ENCODE measurements around the gene METRNL. TPM values are rescaled to one million over a fixed set of nuclear protein-coding genes. Genes with fewer than 3 reads are reported as not detected.
"Not testable (repeated sequence)": the region's sequence is repeated elsewhere in the genome, so short reads cannot be mapped to it uniquely, and the experiment has no call there.

The METRNL gene
- total RNA-seq (2021; fragmentation: NEBNext Ultra II Directional; extraction: Animal tissue kit (Norgen Biotek cat#: 25700)): 10 to 100 TPM; 54.4 to 96.7 (median 90.9) TPM
- long read RNA-seq, partial matches to known transcripts: 0 of 7 reads
- long read RNA-seq, other reads (novel, unspliced or antisense): 1 of 7 reads

- H3K36me3 Mint-ChIP-seq (ENCODE audit: low read depth): peaks cover 15% of the 10 kb centered on the region
- H3K4me1 Mint-ChIP-seq (ENCODE audit: low read depth): peaks cover 35% of the 10 kb centered on the region
- peaks cover 15% of the 10 kb centered on the region for H3K27me3 Mint-ChIP-seq (ENCODE audit: insufficient read depth)
- peak; percentile 63 for DNase-seq
- H3K27ac Mint-ChIP-seq: no peak within 1 kb of the TSS
- H3K9me3 Mint-ChIP-seq: no peaks in the 10 kb centered on the region
- TF ChIP-seq, protein P1, sequence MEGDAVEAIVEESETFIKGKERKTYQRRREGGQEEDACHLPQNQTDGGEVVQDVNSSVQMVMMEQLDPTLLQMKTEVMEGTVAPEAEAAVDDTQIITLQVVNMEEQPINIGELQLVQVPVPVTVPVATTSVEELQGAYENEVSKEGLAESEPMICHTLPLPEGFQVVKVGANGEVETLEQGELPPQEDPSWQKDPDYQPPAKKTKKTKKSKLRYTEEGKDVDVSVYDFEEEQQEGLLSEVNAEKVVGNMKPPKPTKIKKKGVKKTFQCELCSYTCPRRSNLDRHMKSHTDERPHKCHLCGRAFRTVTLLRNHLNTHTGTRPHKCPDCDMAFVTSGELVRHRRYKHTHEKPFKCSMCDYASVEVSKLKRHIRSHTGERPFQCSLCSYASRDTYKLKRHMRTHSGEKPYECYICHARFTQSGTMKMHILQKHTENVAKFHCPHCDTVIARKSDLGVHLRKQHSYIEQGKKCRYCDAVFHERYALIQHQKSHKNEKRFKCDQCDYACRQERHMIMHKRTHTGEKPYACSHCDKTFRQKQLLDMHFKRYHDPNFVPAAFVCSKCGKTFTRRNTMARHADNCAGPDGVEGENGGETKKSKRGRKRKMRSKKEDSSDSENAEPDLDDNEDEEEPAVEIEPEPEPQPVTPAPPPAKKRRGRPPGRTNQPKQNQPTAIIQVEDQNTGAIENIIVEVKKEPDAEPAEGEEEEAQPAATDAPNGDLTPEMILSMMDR (IDR thresholded peaks at IDR 0.05): no peak
- no peak within 1 kb of the TSS for H3K4me3 Mint-ChIP-seq
Measured at GRCh38 chr17:83079352-83079747, at the start of gene METRNL. TSS of gene METRNL (plus strand) at chr17:83079609. CDS start at chr17:83079816, 207 bp downstream.

GRCh38 chr17:83030432-83030831 is 49.0 kb upstream of the METRNL start:
- Mint-ChIP-seq H3K4me3 (no peak overlapping the region), H3K36me3 (ENCODE audit: low read depth) (peaks cover 32% of the 10 kb centered on the region), H3K27ac (no peak overlapping the region), H3K4me1 (ENCODE audit: low read depth) (no peaks in the 10 kb centered on the region), H3K27me3 (ENCODE audit: insufficient read depth) (no peaks in the 10 kb centered on the region), H3K9me3 (no peaks in the 10 kb centered on the region)
- DNase-seq: no peak
- TF ChIP-seq, protein P1 (IDR thresholded peaks at IDR 0.05): no peak

GRCh38 chr17:83031321-83031945 is 48.0 kb upstream of the METRNL start:
- no peak overlapping the region for H3K4me3 Mint-ChIP-seq
- H3K27me3 Mint-ChIP-seq (ENCODE audit: insufficient read depth): no peaks in the 10 kb centered on the region
- no peak for DNase-seq
- no peak overlapping the region for H3K27ac Mint-ChIP-seq
- H3K36me3 Mint-ChIP-seq (ENCODE audit: low read depth): peaks cover 34% of the 10 kb centered on the region
- H3K4me1 Mint-ChIP-seq (ENCODE audit: low read depth): no peaks in the 10 kb centered on the region
- TF ChIP-seq, protein P1 (IDR thresholded peaks at IDR 0.05): no peak
- no peaks in the 10 kb centered on the region for H3K9me3 Mint-ChIP-seq

- H3K27me3 Mint-ChIP-seq (ENCODE audit: insufficient read depth); H3K9me3 Mint-ChIP-seq; H3K27ac Mint-ChIP-seq; H3K4me1 Mint-ChIP-seq (ENCODE audit: low read depth); DNase-seq; H3K4me3 Mint-ChIP-seq: not testable (repeated sequence)
- H3K36me3 Mint-ChIP-seq (ENCODE audit: low read depth): peaks cover 36% of the 10 kb centered on the region
Measured at GRCh38 chr17:83031946-83032451, 47.4 kb upstream of the METRNL start.

GRCh38 chr17:83032781-83033180 is 46.6 kb upstream of the METRNL start:
- H3K9me3 Mint-ChIP-seq: no peaks in the 10 kb centered on the region
- H3K27ac Mint-ChIP-seq: no peak overlapping the region
- DNase-seq: no peak
- H3K4me3 Mint-ChIP-seq: no peak overlapping the region
- TF ChIP-seq, protein P1 (IDR thresholded peaks at IDR 0.05): no peak
- no peaks in the 10 kb centered on the region for H3K4me1 Mint-ChIP-seq (ENCODE audit: low read depth)
- peaks cover 36% of the 10 kb centered on the region for H3K36me3 Mint-ChIP-seq (ENCODE audit: low read depth)
- H3K27me3 Mint-ChIP-seq (ENCODE audit: insufficient read depth): no peaks in the 10 kb centered on the region

GRCh38 chr17:83034525-83034924 is 44.9 kb upstream of the METRNL start:
- Mint-ChIP-seq H3K4me1 (ENCODE audit: low read depth) (no peaks in the 10 kb centered on the region), H3K27ac (no peak overlapping the region), H3K27me3 (ENCODE audit: insufficient read depth) (no peaks in the 10 kb centered on the region; the same call in 1 of the 2 replicates), H3K36me3 (ENCODE audit: low read depth) (peaks cover 36% of the 10 kb centered on the region), H3K4me3 (no peak overlapping the region), H3K9me3 (no peaks in the 10 kb centered on the region)
- TF ChIP-seq, protein P1 (IDR thresholded peaks at IDR 0.05): no peak
- no peak for DNase-seq
